Gastrocnemius medialis (tissue), 4 donors: Measurements from ENCODE around the gene SLC16A1.

Experiments used
- CTCF ChIP-seq, 5 experiments: fragments of 450-650 bp in 3 of 5; fragments of 200-600 bp in 2 of 5; sonication (generic) in 2 of 5; IDR thresholded peaks in 4 of 5; conservative IDR thresholded peaks in 1 of 5; 1 replicate in 4 of 5; 2 replicates in 1 of 5; pipeline ENCODE4 v1.5.1; 2016 to 2019; ENCODE audit warnings: antibody characterized with exemption in 5 of 5, mild to moderate bottlenecking in 3 of 5, moderate library complexity in 3 of 5
- POLR2A ChIP-seq, 2 donors: fragments of 450-650 bp; IDR thresholded peaks; one replicate each; pipeline ENCODE4 v1.6.1; 2017; ENCODE audit warnings: antibody characterized with exemption in 2 of 2, mild to moderate bottlenecking in 2 of 2, moderate library complexity in 2 of 2

GRCh38 chr1:113002297-113002696 lies 46.3 kb upstream of the SLC16A1 start:
- TF ChIP-seq POLR2A (IDR thresholded peaks at IDR 0.05) (no peak), CTCF (IDR thresholded peaks at IDR 0.05 in 4 of 5, conservative IDR thresholded peaks at IDR 0.05 in 1 of 5) (no peak)
